Mesenchymal stem cell (in vitro differentiated cells and primary cell): ENCODE measurements around the gene NHLH1.

Experiments used
- DNase-seq: peaks from one replicate; pipeline ENCODE4 v3.0.0-alpha.2; 2013
- H2AFZ ChIP-seq: one replicate; pipeline ENCODE4 v1.6.1; 2013; ENCODE audit warnings: low read depth, mild to moderate bottlenecking, control low read depth, inconsistent platforms, low read length, moderate library complexity
- H2AK5ac ChIP-seq: 2 replicates; pipeline ENCODE4 v1.6.1; 2013; ENCODE audit warnings: low read length, moderate library complexity, mild to moderate bottlenecking, inconsistent platforms; ENCODE audit not compliant: severe bottlenecking
- H2BK120ac ChIP-seq: one replicate; pipeline ENCODE4 v1.6.1; 2013; ENCODE audit warnings: low read depth, mild to moderate bottlenecking, inconsistent platforms, low read length, moderate library complexity
- H2BK12ac ChIP-seq, 2 experiments: one replicate each; pipeline ENCODE4 v1.6.1; 2013; ENCODE audit warnings: inconsistent platforms in 2 of 2, low read length in 2 of 2, mild to moderate bottlenecking in 2 of 2, moderate library complexity in 2 of 2, control low read depth in 1 of 2
- H2BK15ac ChIP-seq: one replicate; pipeline ENCODE4 v1.6.1; 2013; ENCODE audit warnings: mild to moderate bottlenecking, low read depth, inconsistent platforms; ENCODE audit not compliant: poor library complexity, severe bottlenecking
- H2BK5ac ChIP-seq: 2 replicates; pipeline ENCODE4 v1.6.1; 2013; ENCODE audit warnings: low read depth, mild to moderate bottlenecking, low read length, control low read depth, inconsistent platforms; ENCODE audit not compliant: poor library complexity, severe bottlenecking
- H3K14ac ChIP-seq, 2 experiments: one replicate each; pipeline ENCODE4 v1.6.1; 2013; ENCODE audit warnings: inconsistent platforms in 2 of 2, low read length in 2 of 2, control low read depth in 1 of 2, mild to moderate bottlenecking in 1 of 2, moderate library complexity in 1 of 2
- H3K18ac ChIP-seq, 2 experiments: one replicate each; pipeline ENCODE4 v1.6.1; 2013; ENCODE audit warnings: inconsistent platforms in 2 of 2, low read length in 2 of 2, control low read depth in 1 of 2, low read depth in 1 of 2, mild to moderate bottlenecking in 1 of 2
- H3K23ac ChIP-seq, 2 experiments: one replicate each; pipeline ENCODE4 v1.6.1; 2013; ENCODE audit warnings: inconsistent platforms in 2 of 2, low read length in 2 of 2, mild to moderate bottlenecking in 2 of 2, moderate library complexity in 2 of 2, control low read depth in 1 of 2
- H3K27ac ChIP-seq: 2 replicates; pipeline ENCODE4 v1.5.1; 2013; ENCODE audit warnings: mild to moderate bottlenecking, moderate library complexity, low read length, control low read depth, inconsistent platforms; ENCODE audit not compliant: poor library complexity, severe bottlenecking
- H3K27me3 ChIP-seq, 2 experiments: 2 replicates each; pipeline versions ENCODE4 v1.6.1 to v1.7.0; 2013; ENCODE audit warnings: low read length in 2 of 2, mild to moderate bottlenecking in 2 of 2, moderate library complexity in 2 of 2, control low read depth in 1 of 2, inconsistent platforms in 1 of 2; ENCODE audit not compliant: control insufficient read depth in 1 of 2, insufficient read depth in 1 of 2
- H3K36me3 ChIP-seq, 2 experiments: 2 replicates each; pipeline versions ENCODE4 v1.6.1 to v1.7.0; 2013; ENCODE audit warnings: low read length in 2 of 2, control low read depth in 1 of 2, inconsistent platforms in 1 of 2, low read depth in 1 of 2, mild to moderate bottlenecking in 1 of 2; ENCODE audit not compliant: insufficient read depth in 2 of 2, control insufficient read depth in 1 of 2
- H3K4ac ChIP-seq, 2 experiments: one replicate each; pipeline ENCODE4 v1.6.1; 2013; ENCODE audit warnings: inconsistent platforms in 2 of 2, low read length in 2 of 2, mild to moderate bottlenecking in 2 of 2, moderate library complexity in 2 of 2, control low read depth in 1 of 2, low read depth in 1 of 2
- H3K4me1 ChIP-seq: 2 replicates; pipeline ENCODE4 v1.6.1; 2013; ENCODE audit warnings: low read depth, low read length, control low read depth; ENCODE audit not compliant: control insufficient read depth, insufficient read depth
- H3K4me2 ChIP-seq: 2 replicates; pipeline ENCODE4 v1.6.1; 2013; ENCODE audit warnings: low read length, mild to moderate bottlenecking, inconsistent platforms; ENCODE audit not compliant: poor library complexity, severe bottlenecking
- H3K4me3 ChIP-seq, 2 experiments: 2 replicates each; pipeline versions ENCODE4 v1.5.1 to v1.7.0; 2013; ENCODE audit warnings: low read length in 2 of 2, mild to moderate bottlenecking in 2 of 2, control low read depth in 1 of 2, low read depth in 1 of 2; ENCODE audit not compliant: insufficient read depth in 1 of 2
- H3K79me1 ChIP-seq: replicated peaks from 2 replicates; pipeline ENCODE4 v1.6.1; 2013; ENCODE audit warnings: mild to moderate bottlenecking, control low read depth, low read length, inconsistent platforms; ENCODE audit not compliant: poor library complexity, severe bottlenecking
- H3K9ac ChIP-seq: 2 replicates; pipeline ENCODE4 v1.7.0; 2013; ENCODE audit warnings: mild to moderate bottlenecking, low read length, moderate library complexity
- H3K9me3 ChIP-seq: 2 replicates; pipeline ENCODE4 v1.7.0; 2013; ENCODE audit warnings: mild to moderate bottlenecking, low read length; ENCODE audit not compliant: control insufficient read depth
- H4K8ac ChIP-seq: one replicate; pipeline ENCODE4 v1.6.1; 2013; ENCODE audit warnings: inconsistent platforms, mild to moderate bottlenecking, low read length, moderate library complexity
- H4K91ac ChIP-seq: one replicate; pipeline ENCODE4 v1.6.1; 2013; ENCODE audit warnings: mild to moderate bottlenecking, low read length, inconsistent platforms
- WGBS: methylation state at CpG from one replicate; pipeline ENCODE4 v1.1.7; 2013; ENCODE audit warnings: mixed read lengths; 5-methylcytosine and 5-hydroxymethylcytosine counted together

NHLH1 gene

GRCh38 chr1:160357286-160358002, 9.4 kb upstream of the NHLH1 start:
- no peak overlapping the region for H2BK5ac ChIP-seq
- no peak overlapping the region for H3K4ac ChIP-seq
- DNase-seq = no peak

GRCh38 chr1:160358073-160358472, 8.8 kb upstream of the NHLH1 start:
- Histone ChIP-seq H3K14ac (no peak overlapping the region), H4K91ac (no peak overlapping the region)

More at GRCh38 chr1:160357286-160358002, 9.4 kb upstream of the NHLH1 start:
- H2AFZ ChIP-seq = no peak overlapping the region
- 83% methylated on average over 6 of the region's 7 CpGs for WGBS
- H2BK120ac ChIP-seq = no peak overlapping the region
- H3K27me3 ChIP-seq = no peaks in the 10 kb centered on the region
- no peak overlapping the region for H2BK12ac ChIP-seq
- no peak overlapping the region for H2BK15ac ChIP-seq
- no peak overlapping the region for H3K27ac ChIP-seq
- H4K8ac ChIP-seq = no peak overlapping the region
- H3K18ac ChIP-seq = no peak overlapping the region
- no peak overlapping the region for H3K23ac ChIP-seq
- no peak overlapping the region for H3K9ac ChIP-seq
- H3K9me3 ChIP-seq = no peaks in the 10 kb centered on the region
- no peak overlapping the region for H3K4me3 ChIP-seq
- no peak overlapping the region for H3K14ac ChIP-seq
- no peak overlapping the region for H4K91ac ChIP-seq
- peaks cover 1% of the 10 kb centered on the region for H3K4me1 ChIP-seq
- peaks cover 5% of the 10 kb centered on the region for H3K79me1 ChIP-seq
- H2AK5ac ChIP-seq = no peak overlapping the region
- H3K36me3 ChIP-seq = peaks cover 67 to 86% of the 10 kb centered on the region in 2 experiments
- H3K4me2 ChIP-seq = no peak overlapping the region

DNA sequence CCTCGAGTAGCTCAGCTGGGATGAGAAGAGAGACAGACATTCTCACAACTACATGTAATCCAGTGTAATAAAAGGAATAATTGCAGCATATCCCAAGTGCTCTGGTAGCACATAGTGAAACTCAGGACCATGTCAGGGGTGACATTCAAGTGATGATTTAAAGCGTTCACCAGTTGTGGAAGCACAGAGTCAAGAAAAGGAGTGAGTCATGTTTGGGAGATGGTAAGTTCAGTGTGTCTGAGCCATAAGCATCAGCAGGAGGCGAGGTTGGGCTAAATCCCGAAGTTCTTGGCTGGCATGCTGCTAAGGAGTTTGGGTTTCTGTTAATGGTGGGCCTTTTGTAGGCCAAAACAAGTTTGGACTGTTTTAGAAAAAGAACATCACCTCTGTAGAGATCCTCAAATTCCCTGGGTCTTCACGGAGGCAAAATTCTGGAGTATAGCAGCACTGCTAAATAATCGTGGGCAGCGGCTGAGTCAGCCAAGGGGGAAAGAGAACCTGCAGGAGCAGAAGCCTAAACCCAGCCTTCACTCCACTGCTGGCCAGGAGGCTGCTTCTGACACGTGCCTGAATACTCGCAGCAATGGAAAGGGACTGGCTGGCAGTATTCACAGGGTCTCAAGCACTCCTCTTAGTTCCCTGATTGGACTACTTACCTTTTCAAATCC, 7.2 kb upstream of the NHLH1 start:
- Histone ChIP-seq H2BK15ac (no peak overlapping the region), H3K18ac (no peak overlapping the region), H3K9ac (no peak overlapping the region), H2AK5ac (no peak overlapping the region), H3K4me3 (no peak overlapping the region), H3K27ac (no peak overlapping the region), H3K9me3 (no peaks in the 10 kb centered on the region), H2AFZ (no peak overlapping the region), H3K79me1 (peaks cover 1% of the 10 kb centered on the region), H3K27me3 (no peaks in the 10 kb centered on the region), H2BK120ac (no peak overlapping the region), H3K4me2 (no peak overlapping the region), H3K4ac (no peak overlapping the region), H2BK5ac (no peak overlapping the region), H2BK12ac (no peak overlapping the region), H3K4me1 (peaks cover 3% of the 10 kb centered on the region), H3K36me3 (peaks cover 49 to 63% of the 10 kb centered on the region in 2 experiments), H3K14ac (no peak overlapping the region), H4K91ac (no peak overlapping the region), H4K8ac (no peak overlapping the region), H3K23ac (no peak overlapping the region)
- 87% methylated on average over 8 of the region's 9 CpGs for WGBS
- no peak for DNase-seq

More at GRCh38 chr1:160358073-160358472, 8.8 kb upstream of the NHLH1 start:
- no peak overlapping the region for H2AFZ ChIP-seq
- no peak overlapping the region for H3K18ac ChIP-seq
- H3K27me3 ChIP-seq = no peaks in the 10 kb centered on the region
- H3K4me2 ChIP-seq = no peak overlapping the region
- H3K79me1 ChIP-seq = peaks cover 4% of the 10 kb centered on the region
- no peak overlapping the region for H2BK5ac ChIP-seq
- no peak for DNase-seq
- H2BK12ac ChIP-seq = no peak overlapping the region
- H3K36me3 ChIP-seq = peaks cover 61 to 79% of the 10 kb centered on the region in 2 experiments
- no peak overlapping the region for H4K8ac ChIP-seq
- WGBS = 94% methylated on average over 4 of the region's 4 CpGs
- no peak overlapping the region for H3K23ac ChIP-seq
- no peak overlapping the region for H3K27ac ChIP-seq
- no peaks in the 10 kb centered on the region for H3K9me3 ChIP-seq
- H3K9ac ChIP-seq = no peak overlapping the region
- no peak overlapping the region for H3K4me3 ChIP-seq
- peaks cover 3% of the 10 kb centered on the region for H3K4me1 ChIP-seq
- no peak overlapping the region for H2AK5ac ChIP-seq
- no peak overlapping the region for H3K4ac ChIP-seq
- H2BK15ac ChIP-seq = no peak overlapping the region
- H2BK120ac ChIP-seq = no peak overlapping the region

DNA sequence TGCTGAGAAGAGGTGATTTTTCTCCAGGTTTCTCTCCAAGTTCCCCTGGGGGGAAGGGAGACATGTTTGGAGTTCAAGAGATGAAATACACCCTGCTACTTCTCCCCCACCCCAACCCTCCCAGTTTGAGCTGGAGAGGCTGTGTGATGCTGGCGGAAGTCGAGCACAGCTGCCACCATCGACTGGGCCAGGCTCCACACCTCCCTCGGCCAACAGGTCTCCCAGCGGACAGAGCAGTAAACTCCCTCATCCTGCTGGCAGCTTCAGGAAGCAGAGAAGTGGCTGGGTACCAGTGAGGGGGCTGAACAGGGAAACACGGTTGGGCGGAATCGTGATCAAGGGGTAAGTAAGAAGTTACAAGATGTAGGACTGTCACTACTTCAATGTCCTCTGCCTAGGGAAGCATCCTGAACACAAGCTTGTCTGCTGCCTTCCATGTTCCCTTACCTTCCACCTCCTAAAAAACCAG, 6.6 kb upstream of the NHLH1 start:
- Histone ChIP-seq H4K8ac (no peak overlapping the region), H3K79me1 (peaks cover 1% of the 10 kb centered on the region), H3K18ac (no peak overlapping the region), H3K4me3 (peak overlapping the region in 1 of 2 experiments; percentile 8), H3K9ac (no peak overlapping the region), H4K91ac (no peak overlapping the region), H3K9me3 (no peaks in the 10 kb centered on the region), H2AFZ (no peak overlapping the region), H3K4me2 (no peak overlapping the region), H2AK5ac (no peak overlapping the region), H2BK5ac (no peak overlapping the region), H3K27me3 (no peaks in the 10 kb centered on the region), H3K4me1 (peaks cover 3% of the 10 kb centered on the region), H3K23ac (no peak overlapping the region), H2BK15ac (no peak overlapping the region), H3K27ac (no peak overlapping the region), H3K14ac (no peak overlapping the region), H3K36me3 (peaks cover 47 to 57% of the 10 kb centered on the region in 2 experiments), H2BK120ac (no peak overlapping the region), H3K4ac (no peak overlapping the region), H2BK12ac (no peak overlapping the region)
- DNase-seq = no peak
- WGBS = 99% methylated on average over 5 of the region's 8 CpGs
